A549 (cell line): ENCODE measurements around the gene AKAP6. TPM values are rescaled to one million over a fixed set of nuclear protein-coding genes. Genes with fewer than 3 reads are reported as not detected.

Experiments used
- ATAC-seq, 2 experiments: fragments of 200-7000 bp in 1 of 2; fragments of >200 bp in 1 of 2; cut with Nextera tagmentation in 1 of 2; cut with Tn5 transposase in 1 of 2; 3 replicates each; pipeline versions ENCODE4 v1.8.0 to v1.9.1; 2018 to 2020; ENCODE audit warnings: mild to moderate bottlenecking in 1 of 2, moderate library complexity in 1 of 2
- CTCF ChIA-PET: fragments of 300-600 bp; sonication (Branson Sonifier 250); formaldehyde crosslinking; extraction: SDS; loops from one replicate; lab custom pipeline; 2021; ENCODE audit warnings: antibody characterized with exemption, inconsistent platforms; lab: Yijun Ruan, JAX
- POLR2A ChIA-PET: fragments of 350-600 bp; formaldehyde crosslinking; extraction: SDS; loops from one replicate; lab custom pipeline; 2021; ENCODE audit warnings: antibody characterized with exemption, inconsistent platforms; lab: Yijun Ruan, JAX
- DNase-seq, 2 experiments: peaks; one replicate each; pipeline versions ENCODE4 v3.0.0 to v3.0.0-alpha.2; 2011 to 2016; ENCODE audit warnings: low read depth in 1 of 2, low spot score in 1 of 2
- FAIRE-seq: peaks from 2 replicates; lab custom pipeline; 2011; peaks lifted over from hg19 to GRCh38; lab: Jason Lieb, UNC
- H3K27ac ChIP-seq, 2 experiments: fragments of >200 bp; sonication (Bioruptor Twin); formaldehyde crosslinking; 3 replicates each; pipeline ENCODE4 v1.5.1; 2016 to 2017
- H3K4me1 ChIP-seq: fragments of >200 bp; sonication (Bioruptor Twin); formaldehyde crosslinking; 3 replicates; pipeline ENCODE4 v1.6.1; 2016
- H3K4me2 ChIP-seq: fragments of >200 bp; sonication (Bioruptor Twin); formaldehyde crosslinking; 3 replicates; pipeline ENCODE4 v1.6.1; 2016
- H3K4me3 ChIP-seq: fragments of >200 bp; sonication (Bioruptor Twin); formaldehyde crosslinking; 3 replicates; pipeline ENCODE4 v1.5.1; 2016
- H3K9me3 ChIP-seq: fragments of >200 bp; sonication (Bioruptor Twin); formaldehyde crosslinking; 3 replicates; pipeline ENCODE4 v1.6.1; 2016
- CBX2 ChIP-seq: fragments of 200-600 bp; sonication (generic); IDR thresholded peaks from 2 replicates; pipeline ENCODE4 v1.6.1; 2016; ENCODE audit warnings: low read depth, mild to moderate bottlenecking, borderline replicate concordance
- CBX8 ChIP-seq: fragments of 200-600 bp; sonication (generic); IDR thresholded peaks from 2 replicates; pipeline ENCODE4 v1.6.1; 2016
- CEBPB ChIP-seq, 2 experiments: fragments of >200 bp in 1 of 2; sonication (Bioruptor Twin) in 1 of 2; formaldehyde crosslinking in 1 of 2; IDR thresholded peaks; 2 replicates each; pipeline ENCODE4 v1.6.1; 2012 to 2016
- EHF ChIP-seq: fragments of 250-450 bp; sonication (Bioruptor Pico); IDR thresholded peaks from 2 replicates; pipeline ENCODE4 v1.5.0; 2020; ENCODE audit warnings: mild to moderate bottlenecking
- EHMT2 ChIP-seq: fragments of 200-600 bp; sonication (generic); IDR thresholded peaks from 2 replicates; pipeline ENCODE4 v1.6.1; 2016; ENCODE audit warnings: antibody characterized with exemption, low read depth, mild to moderate bottlenecking, moderate library complexity
- EP300 ChIP-seq, 2 experiments: fragments of >200 bp; sonication (Bioruptor Twin); formaldehyde crosslinking; IDR thresholded peaks; 2 replicates in 1 of 2; 3 replicates in 1 of 2; pipeline ENCODE4 v1.6.1; 2016 to 2017
- FOSB ChIP-seq: fragments of 250-450 bp; sonication (Bioruptor Pico); IDR thresholded peaks from 2 replicates; pipeline ENCODE4 v1.5.0; 2020; ENCODE audit warnings: mild to moderate bottlenecking, moderate library complexity
- GATA3 ChIP-seq: IDR thresholded peaks from 2 replicates; pipeline ENCODE4 v1.6.1; 2012; ENCODE audit warnings: borderline replicate concordance
- HEYL ChIP-seq: fragments of 250-450 bp; sonication (Bioruptor Pico); IDR thresholded peaks from 2 replicates; pipeline ENCODE4 v1.8.0; 2021; ENCODE audit warnings: mild to moderate bottlenecking, moderate library complexity
- HOXB5 ChIP-seq: fragments of 250-450 bp; sonication (Bioruptor Pico); IDR thresholded peaks from 2 replicates; pipeline ENCODE4 v1.5.0; 2020; ENCODE audit warnings: mild to moderate bottlenecking, moderate library complexity
- MAFK ChIP-seq: fragments of 450-650 bp; IDR thresholded peaks from 2 replicates; pipeline ENCODE4 v1.6.1; 2014; ENCODE audit not compliant: partially characterized antibody
- MAZ ChIP-seq: fragments of 150-350 bp; IDR thresholded peaks from 2 replicates; pipeline ENCODE4 v1.6.1; 2014; ENCODE audit warnings: antibody characterized with exemption, low read depth, low read length, borderline replicate concordance
- NFE2L2 ChIP-seq: fragments of 150-350 bp; conservative IDR thresholded peaks from 2 replicates; pipeline ENCODE4 v1.6.1; 2014; ENCODE audit warnings: low read length
- NPAS2 ChIP-seq: fragments of 250-450 bp; sonication (Bioruptor Pico); IDR thresholded peaks from 2 replicates; pipeline ENCODE4 v1.8.0; 2022; ENCODE audit warnings: mild to moderate bottlenecking, moderate library complexity, borderline replicate concordance
- NR3C1 ChIP-seq: fragments of >200 bp; sonication (Bioruptor Twin); formaldehyde crosslinking; IDR thresholded peaks from 3 replicates; pipeline ENCODE4 v1.6.1; 2017
- RAD21 ChIP-seq, 2 experiments: fragments of >200 bp in 1 of 2; sonication (Bioruptor Twin) in 1 of 2; formaldehyde crosslinking in 1 of 2; IDR thresholded peaks in 1 of 2; conservative IDR thresholded peaks in 1 of 2; 2 replicates in 1 of 2; 3 replicates in 1 of 2; pipeline ENCODE4 v1.6.1; 2012 to 2018; ENCODE audit warnings: inconsistent platforms in 1 of 2
- RARB ChIP-seq: fragments of 250-450 bp; sonication (Bioruptor Pico); IDR thresholded peaks from 2 replicates; pipeline ENCODE4 v1.8.0; 2021; ENCODE audit warnings: mild to moderate bottlenecking, moderate library complexity
- SMC3 ChIP-seq: fragments of >200 bp; sonication (Bioruptor Twin); formaldehyde crosslinking; IDR thresholded peaks from 3 replicates; pipeline ENCODE4 v1.6.1; 2018; ENCODE audit warnings: inconsistent platforms
- ZNF302 ChIP-seq: fragments of 250-450 bp; sonication (Bioruptor Pico); IDR thresholded peaks from 2 replicates; pipeline ENCODE4 v1.9.0; 2021; ENCODE audit warnings: inconsistent platforms, mild to moderate bottlenecking, moderate library complexity
- WGBS: methylation state at CpG from one replicate; pipeline ENCODE4 v1.1.6; 2017; ENCODE audit errors: missing lambda C conversion rate; 5-methylcytosine and 5-hydroxymethylcytosine counted together
- polyA plus RNA-seq, 4 experiments: library from polyadenylated mRNA; depleted of rRNA in 3 of 4; stranded (reverse); fragments of >200 nt; fragmentation: RNase III in 1 of 4; extraction: RNeasy Plus Mini Kit Qiagen cat#74134 plus additional on column Dnase treatment in 1 of 4; gene quantifications; 2 replicates in 3 of 4; 3 replicates in 1 of 4; pipeline ENCODE4 v1.2.3, GENCODE V29; 2011 to 2017
- TF ChIP-seq, protein P1 (sequence below): fragments of 250-450 bp; sonication (Bioruptor Pico); IDR thresholded peaks from 2 replicates; pipeline ENCODE4 v1.5.0; 2020; ENCODE audit warnings: low read depth, mild to moderate bottlenecking, moderate library complexity
- TF ChIP-seq, protein P2 (sequence below): IDR thresholded peaks from 2 replicates; pipeline ENCODE4 v1.6.1; 2012
- TF ChIP-seq, protein P3 (sequence below): fragments of >200 bp; sonication (Bioruptor Twin); formaldehyde crosslinking; IDR thresholded peaks from 2 replicates; pipeline ENCODE4 v1.6.1; 2016
- TF ChIP-seq, protein P4 (sequence below): fragments of 200-600 bp; sonication (generic); IDR thresholded peaks from 2 replicates; pipeline ENCODE4 v1.6.1; 2016; ENCODE audit warnings: antibody characterized with exemption, mild to moderate bottlenecking, moderate library complexity
- TF ChIP-seq, protein P5 (sequence below): fragments of 450-650 bp; IDR thresholded peaks from 2 replicates; pipeline ENCODE4 v1.6.1; 2014; ENCODE audit warnings: antibody characterized with exemption
- TF ChIP-seq, protein P6 (sequence below): fragments of >200 bp; sonication (Bioruptor Twin); formaldehyde crosslinking; IDR thresholded peaks from 3 replicates; pipeline ENCODE4 v1.5.1; 2016

The AKAP6 gene
- polyA plus RNA-seq, 2 of the 4 experiments (the other 2 are of a cell fraction), result 0.27 to 1.9 TPM

- Histone ChIP-seq H3K9me3 (no peaks in the 10 kb centered on the region), H3K4me3 (no peak overlapping the region), H3K4me1 (peaks cover 25% of the 10 kb centered on the region)
- 79% methylated on average over 3 of the region's 3 CpGs for WGBS
- POLR2A ChIA-PET, result no interaction called here
- FAIRE-seq (no peak), ATAC-seq (no peak), DNase-seq (no peak)
- CTCF ChIA-PET, result no interaction called here
- TF ChIP-seq, protein P1, sequence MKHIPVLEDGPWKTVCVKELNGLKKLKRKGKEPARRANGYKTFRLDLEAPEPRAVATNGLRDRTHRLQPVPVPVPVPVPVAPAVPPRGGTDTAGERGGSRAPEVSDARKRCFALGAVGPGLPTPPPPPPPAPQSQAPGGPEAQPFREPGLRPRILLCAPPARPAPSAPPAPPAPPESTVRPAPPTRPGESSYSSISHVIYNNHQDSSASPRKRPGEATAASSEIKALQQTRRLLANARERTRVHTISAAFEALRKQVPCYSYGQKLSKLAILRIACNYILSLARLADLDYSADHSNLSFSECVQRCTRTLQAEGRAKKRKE (CRISPR knock-in tag), result no peak
- TF ChIP-seq RARB (CRISPR knock-in tag) (no peak), CEBPB (IDR thresholded peaks at IDR 0.05) (no peak), MAFK (no peak), NR3C1 (no peak), EHMT2 (no peak), EP300 (IDR thresholded peaks at IDR 0.05) (no peak), CBX2 (no peak), NPAS2 (CRISPR knock-in tag) (no peak), RAD21 (conservative IDR thresholded peaks at IDR 0.05 in 1 of 2, IDR thresholded peaks at IDR 0.05 in 1 of 2) (no peak), CBX8 (no peak)
- TF ChIP-seq, protein P2, sequence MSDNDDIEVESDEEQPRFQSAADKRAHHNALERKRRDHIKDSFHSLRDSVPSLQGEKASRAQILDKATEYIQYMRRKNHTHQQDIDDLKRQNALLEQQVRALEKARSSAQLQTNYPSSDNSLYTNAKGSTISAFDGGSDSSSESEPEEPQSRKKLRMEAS, result no peak
- TF ChIP-seq, protein P3, sequence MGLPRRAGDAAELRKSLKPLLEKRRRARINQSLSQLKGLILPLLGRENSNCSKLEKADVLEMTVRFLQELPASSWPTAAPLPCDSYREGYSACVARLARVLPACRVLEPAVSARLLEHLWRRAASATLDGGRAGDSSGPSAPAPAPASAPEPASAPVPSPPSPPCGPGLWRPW, result no peak
- TF ChIP-seq, all 56 proteins: peak for 0
- no peak overlapping the region for H3K27ac ChIP-seq
- H3K4me2 ChIP-seq, result no peak overlapping the region
Observed at GRCh38 chr14:32374155-32374554, 45.1 kb downstream of the AKAP6 start.

GRCh38 chr14:32375663-32376062 lies 46.6 kb downstream of the AKAP6 start:
- no peak for FAIRE-seq
- Histone ChIP-seq H3K4me1 (peaks cover 19% of the 10 kb centered on the region), H3K4me3 (no peak overlapping the region), H3K9me3 (no peaks in the 10 kb centered on the region), H3K4me2 (no peak overlapping the region), H3K27ac (no peak overlapping the region)
- TF ChIP-seq EHMT2, result no peak
- no peak for TF ChIP-seq SMC3
- no peak for TF ChIP-seq FOSB (CRISPR knock-in tag)
- TF ChIP-seq NFE2L2, result no peak
- TF ChIP-seq EHF (CRISPR knock-in tag), result no peak
- TF ChIP-seq CBX8, result no peak
- no peak for TF ChIP-seq HEYL (CRISPR knock-in tag)
- no peak for TF ChIP-seq MAFK
- TF ChIP-seq, protein P4, sequence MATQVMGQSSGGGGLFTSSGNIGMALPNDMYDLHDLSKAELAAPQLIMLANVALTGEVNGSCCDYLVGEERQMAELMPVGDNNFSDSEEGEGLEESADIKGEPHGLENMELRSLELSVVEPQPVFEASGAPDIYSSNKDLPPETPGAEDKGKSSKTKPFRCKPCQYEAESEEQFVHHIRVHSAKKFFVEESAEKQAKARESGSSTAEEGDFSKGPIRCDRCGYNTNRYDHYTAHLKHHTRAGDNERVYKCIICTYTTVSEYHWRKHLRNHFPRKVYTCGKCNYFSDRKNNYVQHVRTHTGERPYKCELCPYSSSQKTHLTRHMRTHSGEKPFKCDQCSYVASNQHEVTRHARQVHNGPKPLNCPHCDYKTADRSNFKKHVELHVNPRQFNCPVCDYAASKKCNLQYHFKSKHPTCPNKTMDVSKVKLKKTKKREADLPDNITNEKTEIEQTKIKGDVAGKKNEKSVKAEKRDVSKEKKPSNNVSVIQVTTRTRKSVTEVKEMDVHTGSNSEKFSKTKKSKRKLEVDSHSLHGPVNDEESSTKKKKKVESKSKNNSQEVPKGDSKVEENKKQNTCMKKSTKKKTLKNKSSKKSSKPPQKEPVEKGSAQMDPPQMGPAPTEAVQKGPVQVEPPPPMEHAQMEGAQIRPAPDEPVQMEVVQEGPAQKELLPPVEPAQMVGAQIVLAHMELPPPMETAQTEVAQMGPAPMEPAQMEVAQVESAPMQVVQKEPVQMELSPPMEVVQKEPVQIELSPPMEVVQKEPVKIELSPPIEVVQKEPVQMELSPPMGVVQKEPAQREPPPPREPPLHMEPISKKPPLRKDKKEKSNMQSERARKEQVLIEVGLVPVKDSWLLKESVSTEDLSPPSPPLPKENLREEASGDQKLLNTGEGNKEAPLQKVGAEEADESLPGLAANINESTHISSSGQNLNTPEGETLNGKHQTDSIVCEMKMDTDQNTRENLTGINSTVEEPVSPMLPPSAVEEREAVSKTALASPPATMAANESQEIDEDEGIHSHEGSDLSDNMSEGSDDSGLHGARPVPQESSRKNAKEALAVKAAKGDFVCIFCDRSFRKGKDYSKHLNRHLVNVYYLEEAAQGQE, result no peak
- TF ChIP-seq ZNF302, result no peak
- no peak for TF ChIP-seq GATA3
- TF ChIP-seq, protein P1 (CRISPR knock-in tag), result no peak
- TF ChIP-seq NR3C1, result no peak
- no peak for TF ChIP-seq HOXB5 (CRISPR knock-in tag)
- TF ChIP-seq MAZ, result no peak
- TF ChIP-seq CBX2, result no peak
- TF ChIP-seq, protein P5, sequence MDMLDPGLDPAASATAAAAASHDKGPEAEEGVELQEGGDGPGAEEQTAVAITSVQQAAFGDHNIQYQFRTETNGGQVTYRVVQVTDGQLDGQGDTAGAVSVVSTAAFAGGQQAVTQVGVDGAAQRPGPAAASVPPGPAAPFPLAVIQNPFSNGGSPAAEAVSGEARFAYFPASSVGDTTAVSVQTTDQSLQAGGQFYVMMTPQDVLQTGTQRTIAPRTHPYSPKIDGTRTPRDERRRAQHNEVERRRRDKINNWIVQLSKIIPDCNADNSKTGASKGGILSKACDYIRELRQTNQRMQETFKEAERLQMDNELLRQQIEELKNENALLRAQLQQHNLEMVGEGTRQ, result no peak
- TF ChIP-seq, protein P2, result no peak
- TF ChIP-seq, protein P6, sequence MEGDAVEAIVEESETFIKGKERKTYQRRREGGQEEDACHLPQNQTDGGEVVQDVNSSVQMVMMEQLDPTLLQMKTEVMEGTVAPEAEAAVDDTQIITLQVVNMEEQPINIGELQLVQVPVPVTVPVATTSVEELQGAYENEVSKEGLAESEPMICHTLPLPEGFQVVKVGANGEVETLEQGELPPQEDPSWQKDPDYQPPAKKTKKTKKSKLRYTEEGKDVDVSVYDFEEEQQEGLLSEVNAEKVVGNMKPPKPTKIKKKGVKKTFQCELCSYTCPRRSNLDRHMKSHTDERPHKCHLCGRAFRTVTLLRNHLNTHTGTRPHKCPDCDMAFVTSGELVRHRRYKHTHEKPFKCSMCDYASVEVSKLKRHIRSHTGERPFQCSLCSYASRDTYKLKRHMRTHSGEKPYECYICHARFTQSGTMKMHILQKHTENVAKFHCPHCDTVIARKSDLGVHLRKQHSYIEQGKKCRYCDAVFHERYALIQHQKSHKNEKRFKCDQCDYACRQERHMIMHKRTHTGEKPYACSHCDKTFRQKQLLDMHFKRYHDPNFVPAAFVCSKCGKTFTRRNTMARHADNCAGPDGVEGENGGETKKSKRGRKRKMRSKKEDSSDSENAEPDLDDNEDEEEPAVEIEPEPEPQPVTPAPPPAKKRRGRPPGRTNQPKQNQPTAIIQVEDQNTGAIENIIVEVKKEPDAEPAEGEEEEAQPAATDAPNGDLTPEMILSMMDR, result no peak
- TF ChIP-seq, protein P3, result no peak
- WGBS, result 42% methylated on average over 2 of the region's 2 CpGs
- ChIA-PET POLR2A (no interaction called here), CTCF (no interaction called here)
- no peak for ATAC-seq
- no peak for DNase-seq
